Measurements from ENCODE around the gene SLC15A1. TPM values are rescaled to one million over a fixed set of nuclear protein-coding genes. Genes with fewer than 3 reads are reported as not detected.

SLC15A1 gene
- total and polyA plus RNA-seq, 4 donors, result 5.8 to 19.7 (median 11.6) TPM

GRCh38 chr13:98785405-98785804 lies 32.9 kb upstream of the SLC15A1 start:
- Histone ChIP-seq H3K4me1 (ENCODE audit: control insufficient read depth in 4 of 4, insufficient read depth in 4 of 4, low read length in 3 of 4) (peaks cover 0 to 15% (median 9%) of the 10 kb centered on the region in 4 donors), H3K9ac (ENCODE audit: low read depth in 1 of 2, low read length in 2 of 2) (no peak overlapping the region), H3K27me3 (ENCODE audit: control insufficient read depth in 4 of 4, insufficient read depth in 4 of 4, low read length in 3 of 4) (no peaks in the 10 kb centered on the region), H3K4me3 (ENCODE audit: low read depth in 1 of 3, low read length in 3 of 3) (no peak overlapping the region), H3K9me3 (ENCODE audit: control insufficient read depth in 4 of 4, low read length in 3 of 4) (no peaks in the 10 kb centered on the region), H3K36me3 (ENCODE audit: control insufficient read depth in 4 of 4, insufficient read depth in 3 of 4, low read depth in 1 of 4, low read length in 3 of 4) (no peaks in the 10 kb centered on the region), H3K27ac (ENCODE audit: low read depth in 1 of 2, low read length in 2 of 2) (no peak overlapping the region)
- TF ChIP-seq FOXA2 (IDR thresholded peaks at IDR 0.05) (no peak), ATF3 (IDR thresholded peaks at IDR 0.05) (no peak), GABPA (IDR thresholded peaks at IDR 0.05 in 1 of 2, conservative IDR thresholded peaks at IDR 0.05 in 1 of 2) (no peak), RAD21 (IDR thresholded peaks at IDR 0.05) (no peak), HNF4A (conservative IDR thresholded peaks at IDR 0.05) (no peak), HNF4G (IDR thresholded peaks at IDR 0.05) (no peak), SP1 (IDR thresholded peaks at IDR 0.05) (no peak), NR2F2 (IDR thresholded peaks at IDR 0.05) (no peak), JUND (IDR thresholded peaks at IDR 0.05) (no peak)
- TF ChIP-seq, protein P1, sequence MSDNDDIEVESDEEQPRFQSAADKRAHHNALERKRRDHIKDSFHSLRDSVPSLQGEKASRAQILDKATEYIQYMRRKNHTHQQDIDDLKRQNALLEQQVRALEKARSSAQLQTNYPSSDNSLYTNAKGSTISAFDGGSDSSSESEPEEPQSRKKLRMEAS (IDR thresholded peaks at IDR 0.05), result no peak
- no peak for DNase-seq (ENCODE audit: low spot score)
- 90% methylated on average over 10 of the region's 10 CpGs for WGBS

GRCh38 chr13:98784666-98785065 lies 32.2 kb upstream of the SLC15A1 start:
- H3K4me3 ChIP-seq (ENCODE audit: low read depth in 1 of 3, low read length in 3 of 3), result no peak overlapping the region
- H3K4me1 ChIP-seq (ENCODE audit: control insufficient read depth in 4 of 4, insufficient read depth in 4 of 4, low read length in 3 of 4), result peaks cover 0 to 15% (median 9%) of the 10 kb centered on the region in 4 donors
- 81% methylated on average over 8 of the region's 8 CpGs for WGBS
- H3K36me3 ChIP-seq (ENCODE audit: control insufficient read depth in 4 of 4, insufficient read depth in 3 of 4, low read depth in 1 of 4, low read length in 3 of 4), result no peaks in the 10 kb centered on the region
- no peak overlapping the region for H3K9ac ChIP-seq (ENCODE audit: low read depth in 1 of 2, low read length in 2 of 2)
- DNase-seq (ENCODE audit: low spot score), result no peak
- no peak overlapping the region for H3K27ac ChIP-seq (ENCODE audit: low read depth in 1 of 2, low read length in 2 of 2)
- H3K9me3 ChIP-seq (ENCODE audit: control insufficient read depth in 4 of 4, low read length in 3 of 4), result no peaks in the 10 kb centered on the region
- no peaks in the 10 kb centered on the region for H3K27me3 ChIP-seq (ENCODE audit: control insufficient read depth in 4 of 4, insufficient read depth in 4 of 4, low read length in 3 of 4)
- TF ChIP-seq YY1 (IDR thresholded peaks at IDR 0.05), result no peak

GRCh38 chr13:98783856-98784478 lies 31.5 kb upstream of the SLC15A1 start:
- Histone ChIP-seq H3K27ac (ENCODE audit: low read depth in 1 of 2, low read length in 2 of 2) (no peak overlapping the region), H3K9ac (ENCODE audit: low read depth in 1 of 2, low read length in 2 of 2) (no peak overlapping the region), H3K36me3 (ENCODE audit: control insufficient read depth in 4 of 4, insufficient read depth in 3 of 4, low read depth in 1 of 4, low read length in 3 of 4) (no peaks in the 10 kb centered on the region), H3K9me3 (ENCODE audit: control insufficient read depth in 4 of 4, low read length in 3 of 4) (no peaks in the 10 kb centered on the region), H3K4me3 (ENCODE audit: low read depth in 1 of 3, low read length in 3 of 3) (no peak overlapping the region), H3K27me3 (ENCODE audit: control insufficient read depth in 4 of 4, insufficient read depth in 4 of 4, low read length in 3 of 4) (no peaks in the 10 kb centered on the region), H3K4me1 (ENCODE audit: control insufficient read depth in 4 of 4, insufficient read depth in 4 of 4, low read length in 3 of 4) (peaks cover 0 to 15% (median 9%) of the 10 kb centered on the region in 4 donors)
- TF ChIP-seq NR2F2 (IDR thresholded peaks at IDR 0.05), result no peak
- no peak for TF ChIP-seq EGR1 (IDR thresholded peaks at IDR 0.05; ENCODE audit: low read depth in 2 of 2)
- TF ChIP-seq TAF1 (conservative IDR thresholded peaks at IDR 0.05), result no peak
- no peak for TF ChIP-seq SP1 (IDR thresholded peaks at IDR 0.05)
- no peak for TF ChIP-seq ZBTB33 (IDR thresholded peaks at IDR 0.05)
- TF ChIP-seq FOXA1 (IDR thresholded peaks at IDR 0.05), result no peak
- TF ChIP-seq ATF3 (IDR thresholded peaks at IDR 0.05), result no peak
- no peak for TF ChIP-seq CTCF (IDR thresholded peaks at IDR 0.05; ENCODE audit: low read depth, low read length, missing input control)
- no peak for TF ChIP-seq FOXA2 (IDR thresholded peaks at IDR 0.05)
- TF ChIP-seq HNF4A (conservative IDR thresholded peaks at IDR 0.05), result no peak
- TF ChIP-seq, protein P1 (IDR thresholded peaks at IDR 0.05), result no peak
- TF ChIP-seq YY1 (IDR thresholded peaks at IDR 0.05), result no peak
- DNase-seq (ENCODE audit: low spot score), result no peak
- WGBS, result 94% methylated on average over 12 of the region's 12 CpGs

Measured in liver (tissue), 9 donors.